Measurements from ENCODE around the gene CDC14A. TPM values are rescaled to one million over a fixed set of nuclear protein-coding genes. Genes with fewer than 3 reads are reported as not detected.
"Not testable (repeated sequence)": the region's sequence is repeated elsewhere in the genome, so short reads cannot be mapped to it uniquely, and the experiment has no call there.

Gene CDC14A
- total RNA-seq, 1 donor from 2014 or later = 17.8 TPM

- Histone ChIP-seq H3K4me1 (peaks cover 13% of the 10 kb centered on the region), H3K4me3 (no peak overlapping the region), H3K27me3 (ENCODE audit: low read depth) (no peaks in the 10 kb centered on the region), H3K36me3 (no peaks in the 10 kb centered on the region), H3K9me3 (no peaks in the 10 kb centered on the region), H3K27ac (no peak overlapping the region)
- ATAC-seq = no peak
- no peak for TF ChIP-seq CTCF (IDR thresholded peaks at IDR 0.05)
- DNase-seq = no peak
- intact Hi-C loops (cut with DNase I) = no loop called here
Measured at GRCh38 chr1:100366209-100366525, 13.9 kb downstream of the CDC14A start.

GRCh38 chr1:100369339-100369738 is 17.0 kb downstream of the CDC14A start:
- H3K9me3 ChIP-seq; intact Hi-C loops (cut with DNase I); ATAC-seq; DNase-seq; H3K27me3 ChIP-seq (ENCODE audit: low read depth); H3K27ac ChIP-seq; H3K36me3 ChIP-seq; H3K4me3 ChIP-seq: not testable (repeated sequence)
- peaks cover 13% of the 10 kb centered on the region for H3K4me1 ChIP-seq

GRCh38 chr1:100373953-100374352 is 21.6 kb downstream of the CDC14A start:
- H3K9me3 ChIP-seq; H3K27ac ChIP-seq; H3K4me1 ChIP-seq; H3K36me3 ChIP-seq; intact Hi-C loops (cut with DNase I); H3K4me3 ChIP-seq; ATAC-seq; DNase-seq; H3K27me3 ChIP-seq (ENCODE audit: low read depth): not testable (repeated sequence)

- H3K9me3 ChIP-seq; H3K4me3 ChIP-seq; H3K27ac ChIP-seq; ATAC-seq; intact Hi-C loops (cut with DNase I); H3K4me1 ChIP-seq; DNase-seq; H3K27me3 ChIP-seq (ENCODE audit: low read depth); H3K36me3 ChIP-seq: not testable (repeated sequence)
Measured at GRCh38 chr1:100376890-100377289, 24.6 kb downstream of the CDC14A start.

GRCh38 chr1:100377590-100378361 is 25.5 kb downstream of the CDC14A start:
- no peak for ATAC-seq
- Histone ChIP-seq H3K4me1 (no peaks in the 10 kb centered on the region), H3K27ac (no peak overlapping the region), H3K4me3 (no peak overlapping the region), H3K27me3 (ENCODE audit: low read depth) (no peaks in the 10 kb centered on the region), H3K9me3 (no peaks in the 10 kb centered on the region), H3K36me3 (no peaks in the 10 kb centered on the region)
- DNase-seq = no peak
- TF ChIP-seq CTCF (IDR thresholded peaks at IDR 0.05) = no peak
- intact Hi-C loops (cut with DNase I) = no loop called here

- H3K4me1 ChIP-seq = peaks cover 6% of the 10 kb centered on the region
- H3K27ac ChIP-seq = no peak overlapping the region
- H3K27me3 ChIP-seq (ENCODE audit: low read depth) = no peaks in the 10 kb centered on the region
- intact Hi-C loops (cut with DNase I) = no loop called here
- H3K9me3 ChIP-seq = no peaks in the 10 kb centered on the region
- no peak overlapping the region for H3K4me3 ChIP-seq
- no peak for DNase-seq
- TF ChIP-seq CTCF (IDR thresholded peaks at IDR 0.05) = no peak
- H3K36me3 ChIP-seq = no peaks in the 10 kb centered on the region
- ATAC-seq = no peak
Measured at GRCh38 chr1:100378956-100379355, 26.6 kb downstream of the CDC14A start.

GRCh38 chr1:100380635-100381034 is 28.3 kb downstream of the CDC14A start:
- Histone ChIP-seq H3K4me1 (peaks cover 7% of the 10 kb centered on the region), H3K4me3 (no peak overlapping the region), H3K27me3 (ENCODE audit: low read depth) (no peaks in the 10 kb centered on the region), H3K9me3 (no peaks in the 10 kb centered on the region), H3K27ac (no peak overlapping the region), H3K36me3 (no peaks in the 10 kb centered on the region)
- intact Hi-C loops (cut with DNase I) = no loop called here
- no peak for DNase-seq
- ATAC-seq = no peak
- TF ChIP-seq CTCF (IDR thresholded peaks at IDR 0.05) = no peak

Measured in lower lobe of right lung (tissue), 2 donors.